Stomach (tissue), 9 donors: Measurements from ENCODE around the gene CSGALNACT2. TPM values are rescaled to one million over a fixed set of nuclear protein-coding genes. Genes with fewer than 3 reads are reported as not detected.

Source experiments
- DNase-seq, 2 donors: peaks; one replicate each; pipeline versions ENCODE4 v3.0.0 to v3.0.0-alpha.2; 2013 to 2019
- H3K27ac ChIP-seq, 5 donors: fragments of 200-600 bp in 4 of 5; sonication (generic) in 4 of 5; one replicate each; pipeline ENCODE4 v1.5.1; 2013 to 2019; ENCODE audit warnings: mild to moderate bottlenecking in 1 of 5, moderate library complexity in 1 of 5
- H3K27me3 ChIP-seq, 3 donors: fragments of 200-600 bp; sonication (generic); one replicate each; pipeline ENCODE4 v1.5.1; 2017 to 2019; ENCODE audit warnings: mixed run types in 1 of 3
- H3K36me3 ChIP-seq, 4 donors: fragments of 200-600 bp; sonication (generic); 1 replicate in 3 of 4; 2 replicates in 1 of 4; pipeline ENCODE4 v1.5.1; 2016 to 2019
- H3K4me1 ChIP-seq, 4 donors: fragments of 200-600 bp; sonication (generic); one replicate each; pipeline ENCODE4 v1.5.1; 2016 to 2019
- H3K4me3 ChIP-seq, 4 donors: fragments of 200-600 bp; sonication (generic) in 3 of 4; one replicate each; pipeline ENCODE4 v1.5.1; 2016 to 2019; ENCODE audit warnings: mild to moderate bottlenecking in 1 of 4
- H3K9me3 ChIP-seq, 4 donors: fragments of 200-600 bp; sonication (generic); one replicate each; pipeline ENCODE4 v1.5.1; 2016 to 2019
- CTCF ChIP-seq, 7 experiments: fragments of 450-650 bp in 4 of 7; fragments of 200-600 bp in 3 of 7; sonication (generic) in 3 of 7; IDR thresholded peaks; one replicate each; pipeline ENCODE4 v1.5.1; 2016 to 2019; ENCODE audit warnings: antibody characterized with exemption in 7 of 7, control low read depth in 2 of 7, mild to moderate bottlenecking in 1 of 7
- EP300 ChIP-seq: sonication (generic); formaldehyde crosslinking; IDR thresholded peaks from one replicate; pipeline ENCODE4 v1.6.1; 2017; ENCODE audit warnings: antibody characterized with exemption
- POLR2A ChIP-seq, 4 donors: fragments of 450-650 bp; IDR thresholded peaks; one replicate each; pipeline ENCODE4 v1.6.1; 2016; ENCODE audit warnings: antibody characterized with exemption in 4 of 4, control low read depth in 2 of 4, mild to moderate bottlenecking in 1 of 4, moderate library complexity in 1 of 4
- POLR2AphosphoS5 ChIP-seq, 3 donors: sonication (generic); formaldehyde crosslinking; IDR thresholded peaks; one replicate each; pipeline ENCODE4 v1.6.1; 2016; ENCODE audit warnings: antibody characterized with exemption in 3 of 3
- WGBS, 5 donors: extraction: QIAGEN DNeasy Blood & Tissue Kit in 3 of 5; methylation state at CpG; one replicate each; pipeline versions ENCODE4 v1.1.5 to v1.1.7; 2013 to 2018; 5-methylcytosine and 5-hydroxymethylcytosine counted together
- intact Hi-C: fragments of 100-400 bp; cut with DNase I; formaldehyde crosslinking; loops from one replicate; pipeline ENCODE4 v1.15.1; 2023; ENCODE audit warnings: low total_unique reads
- polyA plus RNA-seq, 3 donors: library from polyadenylated mRNA; stranded (reverse); fragments of 200-250 nt; gene quantifications; one replicate each; pipeline ENCODE4 v1.2.3, GENCODE V29; 2013
- total RNA-seq, 5 donors: library from RNA; depleted of rRNA; stranded (reverse); fragments of >200 nt; gene quantifications; one replicate each; pipeline versions ENCODE4 v1.1.0 to v1.2.3, GENCODE V29; 2014 to 2016
- donor health status: healthy with polysubstance abuse.
- donor health status: Bipolar disorder and iron deficiency.
- donor health status: healthy.

CSGALNACT2 gene
- total and polyA plus RNA-seq, 8 donors: 2.0 to 30.1 (median 7.8) TPM

- H3K27me3 ChIP-seq: peaks cover 15 to 57% (median 46%) of the 10 kb centered on the region in 3 donors
- no peak for DNase-seq
- no peak overlapping the region for H3K4me3 ChIP-seq
- no peak for TF ChIP-seq CTCF (IDR thresholded peaks at IDR 0.05)
- TF ChIP-seq POLR2A (IDR thresholded peaks at IDR 0.05): no peak
- no peak for TF ChIP-seq POLR2AphosphoS5 (IDR thresholded peaks at IDR 0.05)
- no peak for TF ChIP-seq EP300
- intact Hi-C loops: no loop called here
- H3K27ac ChIP-seq: no peak overlapping the region
- H3K36me3 ChIP-seq: no peaks in the 10 kb centered on the region
- no peaks in the 10 kb centered on the region for H3K9me3 ChIP-seq
- H3K4me1 ChIP-seq: peaks cover 10 to 26% (median 19%) of the 10 kb centered on the region in 4 donors
- 41 to 72% (median 58%) methylated on average over 6 of the region's 6 CpGs for WGBS, 5 donors
These were observed 93.4 kb downstream of the CSGALNACT2 start for GRCh38 chr10:43231523-43232078.

- TF ChIP-seq POLR2AphosphoS5 (IDR thresholded peaks at IDR 0.05): no peak
- no peak for TF ChIP-seq POLR2A (IDR thresholded peaks at IDR 0.05)
- no peak for TF ChIP-seq EP300
- no peak for TF ChIP-seq CTCF (IDR thresholded peaks at IDR 0.05)
- peaks cover 14 to 55% (median 31%) of the 10 kb centered on the region in 3 donors for H3K27me3 ChIP-seq
- H3K36me3 ChIP-seq: no peaks in the 10 kb centered on the region
- 77 to 89% (median 85%) methylated on average over 18 to 19 of the region's 19 CpGs for WGBS, 5 donors
- H3K4me1 ChIP-seq: peaks cover 9 to 18% (median 16%) of the 10 kb centered on the region in 4 donors
- H3K9me3 ChIP-seq: no peaks in the 10 kb centered on the region
- no peak for DNase-seq
- no peak overlapping the region for H3K27ac ChIP-seq
- intact Hi-C loops: no loop called here
- no peak overlapping the region for H3K4me3 ChIP-seq
These were observed 95.6 kb downstream of the CSGALNACT2 start for GRCh38 chr10:43233601-43234430.

GRCh38 chr10:43234471-43235041 is 96.3 kb downstream of the CSGALNACT2 start:
- intact Hi-C loops: no loop called here
- TF ChIP-seq POLR2AphosphoS5 (IDR thresholded peaks at IDR 0.05) (no peak), CTCF (IDR thresholded peaks at IDR 0.05) (no peak), POLR2A (IDR thresholded peaks at IDR 0.05) (no peak), EP300 (no peak)

More at GRCh38 chr10:43234471-43235041, 96.3 kb downstream of the CSGALNACT2 start:
- Histone ChIP-seq H3K4me1 (peaks cover 2 to 11% (median 9%) of the 10 kb centered on the region in 4 donors), H3K9me3 (peaks cover 0 to 2% (median 1%) of the 10 kb centered on the region in 4 donors), H3K27me3 (peaks cover 7 to 48% (median 24%) of the 10 kb centered on the region in 3 donors), H3K27ac (no peak overlapping the region), H3K4me3 (no peak overlapping the region), H3K36me3 (no peaks in the 10 kb centered on the region)
- 77 to 95% (median 85%) methylated on average over 4 to 9 of the region's 9 CpGs for WGBS, 5 donors
- no peak for DNase-seq

Other genes with a start within 250 kb of the CSGALNACT2 start
- gene RET, start 61.4 kb upstream of the CSGALNACT2 start, total RNA-seq: 1 to 10 TPM in 3 of 5 donors, not detected in 2; 3.1 to 9.8 (median 3.2) TPM
- gene RET, start 61.4 kb upstream of the CSGALNACT2 start, polyA plus RNA-seq: 1 to 10 TPM in 1 of 3 donors, under 1 TPM in 2; 0.31 to 1.9 (median 0.93) TPM
- gene RASGEF1A, start 128.6 kb downstream of the CSGALNACT2 start, total RNA-seq: 1 to 10 TPM in 1 of 5 donors, under 1 TPM in 2, not detected in 2; 0.55 to 2.9 (median 0.87) TPM
- gene RASGEF1A, start 128.6 kb downstream of the CSGALNACT2 start, polyA plus RNA-seq: under 1 TPM; 0.46 to 0.70 (median 0.68) TPM
- not detected for gene FXYD4, start 233.2 kb downstream of the CSGALNACT2 start, total RNA-seq
- 1 to 10 TPM; 2.8 to 7.3 (median 6.0) TPM for gene FXYD4, start 233.2 kb downstream of the CSGALNACT2 start, polyA plus RNA-seq